ENCODE data around the gene KRTAP3-2.
A peak's percentile ranks its signal among the peaks of the same experiment; 100 is the strongest.

The KRTAP3-2 gene

DNA sequence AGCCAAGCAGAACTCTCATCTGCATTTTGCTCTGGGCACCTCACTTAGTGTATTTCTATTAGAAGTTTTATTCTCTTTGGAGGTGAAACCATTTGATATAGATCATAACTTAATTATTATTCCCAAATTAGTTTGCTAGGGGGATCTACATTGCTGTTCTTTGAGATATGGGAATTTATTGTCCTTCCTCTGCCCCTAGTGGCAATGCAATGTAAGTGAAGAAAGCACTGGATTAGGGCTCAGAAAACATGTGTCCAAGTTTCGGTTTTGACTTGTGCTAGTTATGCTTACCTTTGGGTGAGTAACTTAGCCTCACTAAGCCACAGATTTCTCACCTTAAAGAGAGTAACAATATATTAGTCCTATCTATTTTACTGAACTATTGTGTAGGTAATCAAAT is 35.9 kb downstream of the KRTAP3-2 start:
- DNase-seq (ENCODE audit: low spot score) = peak; percentile 53

DNA sequence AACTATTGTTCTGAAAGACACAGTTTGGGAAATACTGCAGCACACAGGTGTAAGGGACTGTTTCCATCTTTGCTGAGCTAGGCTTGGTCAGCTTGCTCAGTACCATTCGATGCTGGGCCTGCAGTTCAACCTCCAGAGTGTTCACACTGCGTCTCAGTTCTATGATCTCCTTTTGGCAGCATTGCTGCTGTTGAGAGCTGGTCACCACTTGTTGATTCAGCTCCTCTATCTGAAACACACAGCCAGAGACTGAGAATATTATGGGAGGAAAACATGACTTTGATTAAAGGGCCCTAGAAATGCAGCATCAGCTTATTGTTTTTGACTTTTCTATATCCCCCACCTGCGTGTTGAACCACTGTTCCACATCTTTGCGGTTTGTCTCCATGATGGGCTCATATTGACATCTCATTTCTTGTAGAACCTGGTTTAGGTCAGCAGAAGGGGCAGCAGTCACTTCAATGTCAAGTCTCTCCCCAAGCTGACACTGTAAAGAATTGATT is 37.6 kb downstream of the KRTAP3-2 start:
- DNase-seq (ENCODE audit: low spot score) = no peak

DNA sequence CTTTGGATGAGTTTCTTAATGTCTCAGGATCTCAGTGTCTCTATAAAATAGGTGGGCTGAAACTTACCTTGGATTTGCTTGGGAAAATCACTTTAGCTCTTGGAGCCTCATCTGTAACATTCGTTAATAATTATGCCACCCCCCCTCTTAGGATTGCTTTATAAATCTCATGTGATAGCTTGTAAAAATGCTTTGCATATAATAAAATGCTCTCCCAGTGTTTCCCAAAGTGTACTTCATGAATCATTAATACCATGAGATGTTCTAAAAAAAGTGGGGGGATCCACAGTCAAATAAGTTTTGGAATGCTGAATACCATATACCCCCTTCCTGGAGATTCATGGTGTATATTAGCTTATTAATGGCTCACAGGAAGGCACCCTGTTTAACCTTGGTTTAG is 38.1 kb downstream of the KRTAP3-2 start:
- no peak for DNase-seq (ENCODE audit: low spot score)

DNA sequence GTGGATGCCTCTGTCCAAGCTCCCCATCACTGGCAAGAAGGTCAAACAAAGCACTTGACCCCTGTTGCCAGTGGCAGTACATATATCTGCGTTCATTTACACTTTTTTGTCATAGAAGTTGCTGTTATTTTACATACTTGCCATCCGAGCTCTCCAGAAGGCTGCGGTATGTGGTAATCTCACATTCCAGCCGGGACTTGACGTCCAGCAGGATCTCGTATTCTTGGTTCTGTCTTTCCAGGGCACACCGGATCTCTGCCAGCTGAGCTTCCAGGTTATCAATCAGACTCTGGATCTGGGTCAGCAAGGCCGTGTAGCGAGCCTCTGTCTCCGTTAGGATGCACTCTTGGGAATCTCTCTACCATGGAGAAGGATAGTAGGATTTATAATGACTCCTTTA is 39.6 kb downstream of the KRTAP3-2 start:
- no peak for DNase-seq (ENCODE audit: low spot score)

DNA sequence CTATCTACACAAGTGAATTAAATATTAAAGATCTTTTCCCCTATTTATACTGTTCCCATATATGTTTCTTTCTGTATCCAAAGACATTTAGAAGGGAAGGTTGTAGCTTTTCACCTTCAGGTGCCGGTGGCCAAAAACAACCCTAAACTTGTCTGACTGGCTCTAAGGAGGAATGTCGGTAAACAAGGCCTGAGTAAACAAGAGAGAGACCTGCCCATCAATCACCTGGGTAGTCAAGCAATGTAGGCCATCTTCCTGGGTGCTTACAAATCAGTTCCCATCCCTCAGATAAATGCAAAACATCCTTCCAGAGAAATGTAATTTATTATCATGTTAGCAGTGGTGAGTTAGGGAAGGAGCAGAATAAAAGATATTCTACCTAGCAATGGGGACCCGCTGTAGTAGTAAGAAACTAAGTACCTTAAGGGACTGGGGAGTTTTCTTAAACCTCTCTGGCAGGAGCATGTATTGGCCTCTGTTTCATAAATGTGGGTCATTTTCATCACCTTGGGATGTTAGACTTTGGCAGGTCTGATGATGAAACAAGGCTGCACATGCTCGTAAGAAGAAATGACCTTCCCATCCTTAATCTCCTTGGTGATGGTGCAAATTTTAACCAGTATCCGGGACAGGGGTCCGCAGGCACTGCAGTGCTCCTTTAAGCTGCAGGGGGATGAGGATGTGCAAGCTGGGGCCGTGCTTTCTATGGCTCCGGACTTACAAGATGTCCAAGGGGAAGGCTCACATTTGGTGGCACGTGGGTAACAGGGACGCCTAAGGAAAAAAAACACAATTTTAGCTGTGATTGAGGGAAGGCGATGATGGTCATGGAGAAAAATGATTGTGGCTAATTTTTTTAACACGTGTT is 41.4 kb downstream of the KRTAP3-2 start:
- no peak for DNase-seq (ENCODE audit: low spot score)

DNA sequence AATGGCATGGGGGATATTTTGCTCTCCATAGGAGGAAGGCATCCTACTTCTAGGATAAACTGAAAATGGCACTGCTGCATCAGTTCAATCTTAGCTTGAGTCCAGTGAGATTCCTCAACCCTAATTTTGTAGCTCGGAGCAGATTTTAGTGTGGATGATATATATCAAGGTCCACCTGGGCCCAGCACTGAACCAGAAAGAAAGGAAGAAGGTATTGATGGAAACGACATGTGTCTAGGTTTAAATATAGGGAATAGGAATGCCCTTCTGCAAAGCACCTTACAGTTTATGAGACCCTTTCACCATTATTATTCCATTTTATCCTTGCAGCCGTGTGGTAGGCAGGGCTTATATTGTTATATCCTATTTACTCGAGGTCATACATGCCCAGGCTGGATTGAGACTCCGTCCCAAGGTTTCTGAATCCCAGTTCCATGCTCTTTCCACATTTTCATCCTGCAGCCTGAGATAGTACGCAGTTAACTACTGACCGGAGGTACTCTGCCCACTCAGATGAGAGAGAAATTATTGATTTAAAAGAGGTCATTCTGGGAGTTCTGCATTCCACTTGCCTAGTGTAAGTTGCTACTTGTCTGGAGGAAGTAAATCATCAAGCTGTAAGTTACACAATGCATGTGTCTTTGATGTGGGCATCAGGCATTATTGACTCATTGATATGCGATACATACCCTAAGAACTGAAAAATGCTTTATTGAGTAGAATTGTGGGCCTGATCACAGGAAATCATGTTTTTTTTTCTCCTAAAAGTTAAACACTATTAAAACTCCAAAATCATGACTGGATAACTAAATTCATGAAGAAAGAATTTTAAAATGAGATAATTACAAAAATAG is 43.1 kb downstream of the KRTAP3-2 start:
- DNase-seq (ENCODE audit: low spot score) = no peak

DNA sequence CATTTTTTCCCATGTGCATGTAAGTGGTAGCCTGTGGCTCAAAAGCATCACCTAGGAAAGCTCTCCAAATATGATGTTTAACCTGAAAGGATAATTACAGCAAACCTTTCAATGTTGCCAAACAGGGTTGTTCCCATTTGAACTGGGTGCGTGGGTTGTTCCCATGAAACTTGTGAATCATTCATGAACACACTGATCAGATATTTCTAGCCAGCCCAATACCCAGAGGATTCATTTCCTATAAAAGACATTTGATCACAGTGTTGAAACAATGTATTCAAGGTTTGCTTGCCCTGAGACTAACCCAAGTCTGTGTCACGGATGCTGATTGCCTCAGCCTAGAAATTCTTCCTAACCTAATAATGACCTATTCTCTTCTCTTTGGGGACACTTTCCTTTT is 45.8 kb downstream of the KRTAP3-2 start:
- no peak for DNase-seq (ENCODE audit: low spot score)

DNA sequence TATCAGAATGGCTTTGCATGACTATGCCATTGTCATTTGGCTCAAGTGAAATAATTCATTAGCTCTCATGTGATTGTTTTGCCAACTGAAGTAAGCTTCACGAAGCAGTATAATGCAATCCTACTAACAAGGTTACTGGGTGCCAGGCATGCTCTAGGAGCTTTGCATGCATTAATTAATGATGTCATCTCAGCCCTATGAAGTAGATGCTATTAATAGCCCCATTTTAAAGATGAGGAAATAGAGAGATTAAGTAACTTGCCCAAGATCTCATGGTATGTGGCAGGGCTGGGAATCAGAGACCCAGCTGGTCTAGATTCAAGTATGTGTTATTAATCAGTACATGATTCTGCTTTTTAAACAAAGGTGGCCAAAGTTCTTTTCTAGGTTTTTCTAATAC is 47.0 kb downstream of the KRTAP3-2 start:
- no peak for DNase-seq (ENCODE audit: low spot score)

DNA sequence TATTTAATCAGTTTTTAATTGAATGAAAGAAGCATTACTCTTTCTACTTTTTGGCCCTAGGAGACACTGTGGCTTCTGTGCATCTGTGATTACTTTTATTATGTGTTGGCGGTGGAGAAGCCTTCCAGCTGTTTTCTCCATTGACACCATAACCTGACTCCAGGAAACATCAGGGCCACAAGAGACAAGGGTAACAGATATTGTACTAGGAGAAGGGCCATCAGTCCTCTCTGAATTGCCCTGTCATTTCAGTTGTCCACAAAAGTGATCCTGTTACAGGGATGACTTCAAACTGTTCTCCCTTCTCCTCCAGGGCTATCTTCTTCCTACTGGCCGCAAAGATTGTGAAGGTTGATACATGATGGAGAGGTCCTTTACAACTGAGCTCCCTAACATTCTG is 47.6 kb downstream of the KRTAP3-2 start:
- DNase-seq (ENCODE audit: low spot score) = no peak

DNA sequence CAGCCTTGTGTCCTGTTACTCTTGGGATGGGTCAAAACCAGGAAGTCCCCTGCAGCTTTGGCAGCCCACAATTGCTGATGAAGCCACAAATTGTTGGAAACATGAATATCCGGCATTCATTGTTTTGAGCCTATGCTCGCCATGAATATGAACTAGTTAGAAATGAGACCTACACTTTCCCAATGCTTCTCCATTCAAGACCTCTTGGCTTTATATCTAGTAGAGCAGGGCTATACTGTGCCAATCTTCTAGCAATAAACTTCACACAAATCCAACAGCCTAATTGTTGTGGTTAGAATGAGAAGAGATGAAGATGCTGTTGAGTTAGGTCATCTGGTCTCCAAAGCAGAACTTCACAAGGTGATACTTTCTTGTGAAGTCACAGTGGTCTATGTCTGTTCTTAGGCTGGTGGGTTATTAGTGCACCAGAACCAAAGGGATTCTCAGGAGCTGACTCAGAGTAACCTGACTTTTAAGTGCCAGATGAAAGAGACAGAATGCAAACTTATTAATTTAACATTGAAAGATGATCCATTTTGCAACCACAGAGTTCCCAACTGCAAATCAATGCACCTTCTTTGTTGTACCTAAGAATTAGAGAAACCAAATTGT is 48.6 kb downstream of the KRTAP3-2 start:
- DNase-seq (ENCODE audit: low spot score) = no peak

DNA sequence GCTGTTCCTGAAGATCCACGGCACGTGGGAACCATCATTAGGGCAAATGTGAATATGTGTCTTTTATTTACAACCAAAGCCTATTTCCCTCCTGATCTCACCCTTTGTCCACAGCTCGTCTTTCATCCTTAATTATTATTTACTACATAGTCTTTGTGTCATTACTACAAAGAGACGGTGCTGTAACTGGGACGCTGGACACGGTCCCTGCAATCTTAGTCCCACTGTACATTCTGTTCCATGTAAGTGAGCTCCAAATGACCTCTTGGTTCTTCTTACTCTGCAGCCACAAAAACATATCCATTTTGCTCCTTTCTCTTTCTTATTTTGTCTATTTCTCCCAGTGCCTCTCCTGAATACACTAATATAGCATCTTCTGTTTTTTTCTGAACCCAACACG is 49.5 kb downstream of the KRTAP3-2 start:
- DNase-seq (ENCODE audit: low spot score) = no peak

DNA sequence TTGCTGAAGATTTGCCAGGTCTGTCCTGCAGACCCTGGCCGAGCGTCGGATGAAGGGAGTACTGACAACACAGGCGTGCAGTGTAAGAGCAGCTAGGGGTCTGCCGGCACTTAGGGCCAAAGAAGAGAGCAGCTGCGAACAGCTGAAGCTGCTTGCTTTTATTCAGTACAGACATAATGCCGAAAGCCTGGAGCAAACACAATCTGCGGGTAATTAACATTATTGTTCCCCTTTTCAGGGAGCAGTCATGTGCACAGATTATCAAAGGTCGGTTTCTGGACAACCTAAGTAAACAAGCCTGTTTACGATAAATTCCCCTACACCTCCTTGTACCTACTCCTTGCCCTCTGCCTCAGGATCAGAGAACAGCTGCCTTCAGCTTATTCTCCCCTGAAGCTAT is 50.3 kb downstream of the KRTAP3-2 start:
- DNase-seq (ENCODE audit: low spot score) = no peak
